Stimulated activated CD8-positive, alpha-beta memory T cell treated with anti-CD3 and anti-CD28 coated beads, Interleukin-7, amount 100 ng/mL, for 24 hours (primary cell): ENCODE data around the gene SUSD3.
"Not testable (repeated sequence)": the region's sequence is repeated elsewhere in the genome, so short reads cannot be mapped to it uniquely, and the experiment has no call there.

ENCODE experiments used
- DNase-seq: peaks from one replicate; pipeline ENCODE4 v3.0.0-alpha.2; 2020; ENCODE audit warnings: low read depth

SUSD3 gene

GRCh38 chr9:93058355-93059010, at the start of gene SUSD3:
Gene SUSD3, plus strand, starts transcription at chr9:93058701. Its CDS starts 42 bp downstream, at chr9:93058743.
- no peak for DNase-seq

DNA sequence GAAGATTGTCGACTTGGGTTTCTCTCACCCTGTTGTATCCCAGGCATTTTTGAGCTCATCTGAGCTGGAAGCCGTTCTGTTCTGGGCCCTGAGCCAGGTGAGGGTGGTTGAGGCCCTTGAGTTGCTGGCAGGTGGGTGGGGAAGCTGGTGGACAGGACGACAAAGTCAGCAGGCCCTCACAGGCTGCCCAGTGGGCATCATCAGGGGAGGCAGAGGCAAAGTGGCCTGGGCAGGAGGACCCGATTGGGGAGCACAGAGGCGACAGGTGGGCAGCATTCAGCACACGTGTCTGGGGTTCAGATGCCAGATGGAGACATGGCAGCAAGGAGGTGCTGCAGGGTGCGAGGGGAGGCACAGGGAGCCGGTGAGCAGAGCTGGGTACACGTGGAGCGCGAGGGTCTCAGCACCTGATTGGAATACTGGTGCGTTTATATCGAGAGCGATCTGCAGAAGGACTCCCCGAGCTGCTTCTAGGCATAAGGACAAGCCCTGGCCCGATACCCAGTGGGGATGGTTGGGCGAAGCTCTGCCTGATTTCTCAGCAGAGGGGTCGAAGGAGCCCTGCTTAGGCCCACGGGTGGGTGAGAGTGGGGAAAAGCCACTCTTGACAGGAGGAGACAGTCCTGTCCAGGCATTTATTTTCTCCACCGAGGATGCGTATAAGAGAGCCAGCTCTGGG, 49.0 kb upstream of the SUSD3 start:
- DNase-seq, result no peak

DNA sequence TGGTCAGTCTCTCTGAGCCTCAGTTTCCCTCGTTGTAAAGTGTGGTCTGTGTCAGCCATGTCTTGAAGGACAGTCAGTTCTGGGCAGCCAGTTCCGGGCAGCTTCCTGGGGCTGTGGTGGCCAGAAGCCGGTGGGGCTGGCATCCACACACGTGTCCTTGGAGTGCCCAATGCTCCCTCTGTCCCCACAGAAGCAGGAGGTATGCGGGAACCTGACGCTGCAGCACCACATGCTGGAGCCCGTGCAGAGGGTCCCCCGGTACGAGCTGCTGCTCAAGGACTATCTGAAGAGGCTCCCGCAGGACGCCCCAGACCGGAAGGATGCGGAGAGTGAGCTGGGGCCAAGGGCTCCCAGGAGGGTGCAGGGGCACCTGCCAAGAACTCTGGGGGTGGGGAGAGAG, 48.4 kb upstream of the SUSD3 start:
- no peak for DNase-seq

- DNase-seq, result no peak
Measured at GRCh38 chr9:93010704-93011103, 47.8 kb upstream of the SUSD3 start.

GRCh38 chr9:93011114-93011513, 47.4 kb upstream of the SUSD3 start:
- no peak for DNase-seq

GRCh38 chr9:93012963-93013855, 45.3 kb upstream of the SUSD3 start:
- DNase-seq, result no peak

GRCh38 chr9:93013856-93014582, 44.5 kb upstream of the SUSD3 start:
- no peak for DNase-seq

DNA sequence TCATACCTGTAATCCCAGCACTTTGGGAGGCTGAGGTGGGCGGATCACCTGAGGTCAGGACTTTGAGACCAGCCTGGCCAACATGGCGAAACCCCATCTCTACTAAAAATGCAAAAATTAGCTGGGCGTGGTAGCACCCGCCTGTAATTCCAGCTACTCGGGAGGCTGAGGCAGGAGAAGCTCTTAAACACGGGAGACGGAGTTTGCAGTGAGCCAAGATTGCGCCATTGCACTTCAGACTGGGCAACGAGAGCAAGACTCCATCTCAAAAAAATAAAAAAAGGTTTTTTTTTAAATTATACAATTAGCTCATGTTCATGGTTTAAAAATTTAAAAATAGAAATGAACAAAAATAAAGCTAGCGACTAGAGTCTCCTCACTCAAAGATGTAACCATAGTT, 43.3 kb upstream of the SUSD3 start:
- DNase-seq, result not testable (repeated sequence)

- no peak for DNase-seq
Measured at GRCh38 chr9:93017621-93018020, 40.9 kb upstream of the SUSD3 start.

- no peak for DNase-seq
Measured at GRCh38 chr9:93020151-93020550, 38.4 kb upstream of the SUSD3 start.

GRCh38 chr9:93020771-93021670, 37.5 kb upstream of the SUSD3 start:
- DNase-seq, result no peak

GRCh38 chr9:93022066-93022465, 36.4 kb upstream of the SUSD3 start:
- no peak for DNase-seq

GRCh38 chr9:93022721-93023520, 35.6 kb upstream of the SUSD3 start:
- no peak for DNase-seq

GRCh38 chr9:93023521-93023815, 35.0 kb upstream of the SUSD3 start:
- no peak for DNase-seq

DNA sequence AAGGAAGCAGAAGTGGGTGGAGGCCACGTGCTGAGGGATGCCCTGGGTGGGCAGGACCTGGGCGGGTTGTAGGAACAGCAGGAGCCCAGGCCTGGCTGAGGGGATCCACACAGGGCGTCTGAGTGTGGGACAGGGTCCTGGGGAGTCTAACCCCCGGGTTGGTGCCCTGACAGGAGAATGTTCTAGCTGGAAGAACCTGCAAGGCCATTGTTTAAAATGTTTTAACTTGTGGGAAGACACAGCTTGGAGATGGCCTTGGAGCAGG, 33.9 kb upstream of the SUSD3 start:
- DNase-seq, result no peak

- no peak for DNase-seq
Measured at GRCh38 chr9:93024986-93025630, 33.4 kb upstream of the SUSD3 start.

DNA sequence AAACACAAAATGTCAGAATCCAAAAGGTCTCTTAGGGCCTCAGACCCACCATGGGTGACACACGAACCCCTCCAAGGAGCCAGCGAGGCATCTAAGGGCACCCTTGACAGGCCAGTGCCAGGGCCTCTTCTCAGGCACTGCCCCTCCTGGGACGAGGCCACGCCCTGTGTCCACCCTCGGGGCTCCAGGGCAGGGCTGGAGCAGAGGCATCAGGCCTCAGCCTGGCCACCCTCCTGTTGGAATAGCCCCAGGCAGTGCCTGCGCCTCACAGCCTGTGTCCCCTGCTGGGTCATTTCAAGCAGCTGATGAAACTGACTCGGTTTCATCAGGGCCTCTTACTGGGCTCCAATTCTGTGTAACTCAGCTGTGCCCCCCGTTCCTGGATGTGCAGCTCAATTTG, 32.8 kb upstream of the SUSD3 start:
- DNase-seq, result no peak

DNA sequence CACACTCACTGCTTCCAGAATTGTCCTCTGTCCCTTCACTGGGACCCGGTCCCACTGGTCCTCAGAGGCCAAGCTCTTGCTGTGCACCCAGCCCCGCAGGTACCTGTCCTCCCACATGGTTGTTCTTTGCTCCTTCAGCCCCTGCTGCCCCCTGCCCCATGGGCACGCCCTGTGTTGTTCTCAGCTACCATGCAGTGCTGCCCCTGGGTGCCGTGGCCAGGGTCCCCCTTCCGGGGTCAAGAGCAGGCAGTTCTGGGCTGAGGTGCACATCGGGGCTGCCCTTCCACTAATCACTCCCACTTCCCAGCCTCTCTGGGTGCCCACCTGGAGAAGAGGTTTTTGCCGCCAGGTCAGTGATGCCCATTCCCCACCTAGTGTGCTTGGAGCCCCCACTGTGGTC, 31.9 kb upstream of the SUSD3 start:
- no peak for DNase-seq

- DNase-seq, result no peak
Measured at GRCh38 chr9:93027750-93028149, 30.8 kb upstream of the SUSD3 start.

- no peak for DNase-seq
Measured at GRCh38 chr9:93028448-93029006, 30.0 kb upstream of the SUSD3 start.
